SU-DHL-6 (cell line): ENCODE results near the gene EEPD1.

Experiments used
- H2AFZ ChIP-seq: fragments of 200-600 bp; sonication (generic); 2 replicates; pipeline ENCODE4 v1.6.1; 2014; ENCODE audit warnings: low read depth, mild to moderate bottlenecking, moderate library complexity, mixed read lengths, antibody characterized with exemption, low read length; ENCODE audit not compliant: severe bottlenecking
- H3F3A ChIP-seq: fragments of 200-600 bp; shearing (Covaris generic); 2 replicates; pipeline ENCODE4 v1.6.0; 2016; ENCODE audit warnings: antibody characterized with exemption, mild to moderate bottlenecking; ENCODE audit not compliant: insufficient read depth
- H3K27ac ChIP-seq: fragments of 200-600 bp; sonication (generic); 2 replicates; pipeline ENCODE4 v1.5.1; 2016; ENCODE audit warnings: low read depth, mild to moderate bottlenecking, low read length, moderate library complexity, mixed read lengths
- H3K27me3 ChIP-seq: fragments of 200-600 bp; sonication (generic), shearing (Covaris generic); 2 replicates; pipeline ENCODE4 v1.6.0; 2014; ENCODE audit warnings: mild to moderate bottlenecking, low read length
- H3K36me3 ChIP-seq: fragments of 200-600 bp; sonication (generic); 2 replicates; pipeline ENCODE4 v1.6.1; 2014; ENCODE audit warnings: mild to moderate bottlenecking, low read length, mixed read lengths
- H3K4me2 ChIP-seq: fragments of 300-600, 200-600 bp; shearing (Covaris generic), sonication (generic); 2 replicates; pipeline ENCODE4 v1.6.0; 2014; ENCODE audit warnings: low read length, low read depth, mild to moderate bottlenecking; ENCODE audit not compliant: poor library complexity, severe bottlenecking
- H3K4me3 ChIP-seq: fragments of 200-600 bp; sonication (generic); 2 replicates; pipeline ENCODE4 v1.5.1; 2014; ENCODE audit warnings: antibody characterized with exemption, low read length, mild to moderate bottlenecking, mixed read lengths; ENCODE audit not compliant: insufficient read depth, poor library complexity, severe bottlenecking
- H3K79me2 ChIP-seq: fragments of 200-600 bp; sonication (generic); 2 replicates; pipeline ENCODE4 v1.6.1; 2014; ENCODE audit warnings: mild to moderate bottlenecking, low read length, moderate library complexity; ENCODE audit not compliant: insufficient read depth
- H3K9ac ChIP-seq: fragments of 200-600 bp; sonication (generic); 2 replicates; pipeline ENCODE4 v1.7.0; 2014; ENCODE audit warnings: mild to moderate bottlenecking, low read length
- H3K9me2 ChIP-seq: fragments of 200-600 bp; sonication (generic); replicated peaks from 2 replicates; pipeline ENCODE4 v1.6.1; 2014; ENCODE audit warnings: low read length; ENCODE audit not compliant: insufficient read depth
- H3K9me3 ChIP-seq: fragments of 200-600 bp; sonication (generic); 2 replicates; pipeline ENCODE4 v1.6.1; 2014; ENCODE audit warnings: low read length, mixed read lengths; ENCODE audit not compliant: insufficient read depth
- H4K20me1 ChIP-seq: fragments of 200-600 bp; sonication (generic); 2 replicates; pipeline ENCODE4 v1.6.1; 2014; ENCODE audit warnings: low read depth, mild to moderate bottlenecking, antibody characterized with exemption, low read length, moderate library complexity, mixed read lengths
- EZH2phosphoT487 ChIP-seq: fragments of 200-600 bp; sonication (generic), shearing (Covaris generic); conservative IDR thresholded peaks from 2 replicates; pipeline ENCODE4 v1.6.1; 2018; ENCODE audit warnings: mild to moderate bottlenecking, antibody characterized with exemption, low read length, moderate library complexity, mixed read lengths
- TF ChIP-seq, protein P1 (sequence below): fragments of 200-600 bp; sonication (generic); IDR thresholded peaks from one replicate; pipeline ENCODE4 v1.5.1; 2017; ENCODE audit warnings: antibody characterized with exemption, mild to moderate bottlenecking, low read length, moderate library complexity; ENCODE audit not compliant: insufficient read depth, poor library complexity, severe bottlenecking

Gene EEPD1

GRCh38 chr7:36231406-36231805 lies 78.4 kb downstream of the EEPD1 start:
- Histone ChIP-seq H3K36me3 (no peaks in the 10 kb centered on the region), H3K4me3 (no peak overlapping the region), H3F3A (peaks cover 5% of the 10 kb centered on the region; the same call in 1 of the 2 replicates), H3K27ac (no peak overlapping the region), H3K9ac (no peak overlapping the region), H3K79me2 (peaks cover 10% of the 10 kb centered on the region), H3K9me2 (no peaks in the 10 kb centered on the region), H3K4me2 (no peak overlapping the region), H4K20me1 (no peaks in the 10 kb centered on the region; the same call in 1 of the 2 replicates), H2AFZ (no peak overlapping the region), H3K9me3 (no peaks in the 10 kb centered on the region), H3K27me3 (no peaks in the 10 kb centered on the region)
- no peak for TF ChIP-seq EZH2phosphoT487
- TF ChIP-seq, protein P1, sequence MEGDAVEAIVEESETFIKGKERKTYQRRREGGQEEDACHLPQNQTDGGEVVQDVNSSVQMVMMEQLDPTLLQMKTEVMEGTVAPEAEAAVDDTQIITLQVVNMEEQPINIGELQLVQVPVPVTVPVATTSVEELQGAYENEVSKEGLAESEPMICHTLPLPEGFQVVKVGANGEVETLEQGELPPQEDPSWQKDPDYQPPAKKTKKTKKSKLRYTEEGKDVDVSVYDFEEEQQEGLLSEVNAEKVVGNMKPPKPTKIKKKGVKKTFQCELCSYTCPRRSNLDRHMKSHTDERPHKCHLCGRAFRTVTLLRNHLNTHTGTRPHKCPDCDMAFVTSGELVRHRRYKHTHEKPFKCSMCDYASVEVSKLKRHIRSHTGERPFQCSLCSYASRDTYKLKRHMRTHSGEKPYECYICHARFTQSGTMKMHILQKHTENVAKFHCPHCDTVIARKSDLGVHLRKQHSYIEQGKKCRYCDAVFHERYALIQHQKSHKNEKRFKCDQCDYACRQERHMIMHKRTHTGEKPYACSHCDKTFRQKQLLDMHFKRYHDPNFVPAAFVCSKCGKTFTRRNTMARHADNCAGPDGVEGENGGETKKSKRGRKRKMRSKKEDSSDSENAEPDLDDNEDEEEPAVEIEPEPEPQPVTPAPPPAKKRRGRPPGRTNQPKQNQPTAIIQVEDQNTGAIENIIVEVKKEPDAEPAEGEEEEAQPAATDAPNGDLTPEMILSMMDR, result no peak

GRCh38 chr7:36232555-36232954 lies 79.5 kb downstream of the EEPD1 start:
- Histone ChIP-seq H3K9me3 (no peaks in the 10 kb centered on the region), H3F3A (no peaks in the 10 kb centered on the region), H3K27me3 (no peaks in the 10 kb centered on the region), H3K36me3 (no peaks in the 10 kb centered on the region), H3K9ac (no peak overlapping the region), H3K79me2 (peaks cover 6% of the 10 kb centered on the region), H3K4me2 (no peak overlapping the region), H3K9me2 (no peaks in the 10 kb centered on the region), H2AFZ (no peak overlapping the region), H3K4me3 (no peak overlapping the region), H4K20me1 (no peaks in the 10 kb centered on the region; the same call in 1 of the 2 replicates), H3K27ac (no peak overlapping the region)
- TF ChIP-seq, protein P1, result no peak
- TF ChIP-seq EZH2phosphoT487, result no peak

DNA sequence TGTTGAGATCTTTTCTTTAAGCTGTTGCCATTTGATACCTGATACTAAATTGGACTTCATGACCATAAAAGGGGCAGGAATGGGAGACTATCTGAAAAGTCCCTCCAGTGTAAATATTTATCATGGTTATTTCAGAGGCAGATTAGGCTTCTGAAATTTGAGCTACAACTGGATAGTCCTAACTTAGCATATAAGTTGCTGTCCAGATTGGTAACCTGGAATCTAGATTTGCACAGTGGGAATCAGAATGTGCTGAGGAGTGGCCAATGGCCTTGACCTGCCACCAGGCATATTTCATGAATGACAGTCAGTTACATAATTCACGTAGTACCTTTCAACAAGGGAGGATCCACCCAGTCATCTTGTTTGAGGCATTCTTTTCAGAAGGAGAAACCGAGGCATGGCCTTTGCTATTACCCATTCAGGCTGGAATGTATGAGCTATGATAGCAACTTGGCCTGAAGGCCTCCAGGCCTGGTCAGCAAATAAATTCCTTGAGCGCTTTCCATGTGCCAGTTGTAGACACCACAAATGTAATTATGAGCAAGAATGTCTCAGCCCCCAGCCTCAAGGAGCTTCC lies 80.0 kb downstream of the EEPD1 start:
- no peak overlapping the region for H2AFZ ChIP-seq
- no peak overlapping the region for H3K9ac ChIP-seq
- H3K9me2 ChIP-seq, result no peaks in the 10 kb centered on the region
- TF ChIP-seq EZH2phosphoT487, result no peak
- TF ChIP-seq, protein P1, result no peak
- no peak overlapping the region for H3K4me3 ChIP-seq
- no peak overlapping the region for H3K27ac ChIP-seq
- peaks cover 11% of the 10 kb centered on the region for H3K79me2 ChIP-seq
- no peaks in the 10 kb centered on the region for H3K9me3 ChIP-seq
- H3K27me3 ChIP-seq, result no peaks in the 10 kb centered on the region
- no peaks in the 10 kb centered on the region for H3K36me3 ChIP-seq
- no peaks in the 10 kb centered on the region for H3F3A ChIP-seq
- no peak overlapping the region for H3K4me2 ChIP-seq
- H4K20me1 ChIP-seq, result no peaks in the 10 kb centered on the region; the same call in 1 of the 2 replicates
